Loucy (cell line): Measurements from ENCODE around the gene H6PD.
A peak's percentile ranks its signal among the peaks of the same experiment; 100 is the strongest.
"Not testable (repeated sequence)": the region's sequence is repeated elsewhere in the genome, so short reads cannot be mapped to it uniquely, and the experiment has no call there.

Source experiments
- H2AFZ ChIP-seq: fragments of 200-600 bp; sonication (generic); 2 replicates; pipeline ENCODE4 v1.6.0; 2016; ENCODE audit warnings: antibody characterized with exemption, mild to moderate bottlenecking, low read length, moderate library complexity
- H3F3A ChIP-seq: fragments of 200-600 bp; 2 replicates; pipeline ENCODE4 v1.6.0; 2016; ENCODE audit warnings: antibody characterized with exemption, low read depth, mild to moderate bottlenecking
- H3K27me3 ChIP-seq: fragments of 200-600 bp; sonication (generic); 2 replicates; pipeline ENCODE4 v1.6.1; 2014; ENCODE audit warnings: low read length, mild to moderate bottlenecking; ENCODE audit not compliant: insufficient read depth, poor library complexity, severe bottlenecking
- H3K36me3 ChIP-seq: fragments of 200-600 bp; sonication (generic); 2 replicates; pipeline ENCODE4 v1.6.1; 2016; ENCODE audit warnings: low read length; ENCODE audit not compliant: insufficient read depth
- H3K4me1 ChIP-seq: fragments of 200-600 bp; sonication (generic); 2 replicates; pipeline ENCODE4 v1.5.1; 2014; ENCODE audit warnings: low read length, mild to moderate bottlenecking; ENCODE audit not compliant: insufficient read depth, poor library complexity, severe bottlenecking
- H3K4me2 ChIP-seq: fragments of 200-600 bp; sonication (generic); 2 replicates; pipeline ENCODE4 v1.6.0; 2014; ENCODE audit warnings: antibody characterized with exemption, low read length, low read depth, mild to moderate bottlenecking; ENCODE audit not compliant: poor library complexity, severe bottlenecking
- H3K4me3 ChIP-seq: fragments of 200-600 bp; sonication (generic); 2 replicates; pipeline ENCODE4 v1.5.1; 2014; ENCODE audit warnings: low read length, mild to moderate bottlenecking, mixed read lengths; ENCODE audit not compliant: poor library complexity, severe bottlenecking
- H3K79me2 ChIP-seq: fragments of 200-600 bp; sonication (generic); 2 replicates; pipeline ENCODE4 v1.6.1; 2014; ENCODE audit warnings: low read length; ENCODE audit not compliant: insufficient read depth
- H3K9ac ChIP-seq: fragments of 200-600 bp; sonication (generic); 2 replicates; pipeline ENCODE4 v1.6.0; 2014; ENCODE audit warnings: mild to moderate bottlenecking, low read depth, low read length, moderate library complexity; ENCODE audit not compliant: poor library complexity, severe bottlenecking
- H3K9me2 ChIP-seq: fragments of 200-600 bp; sonication (generic); replicated peaks from 2 replicates; pipeline ENCODE4 v1.6.1; 2016; ENCODE audit warnings: low read depth, low read length, mixed read lengths
- H3K9me3 ChIP-seq: fragments of 200-600 bp; sonication (generic); 2 replicates; pipeline ENCODE4 v1.6.1; 2014; ENCODE audit warnings: mild to moderate bottlenecking, antibody characterized with exemption, low read length, low read depth; ENCODE audit not compliant: insufficient read depth
- H4K20me1 ChIP-seq: fragments of 200-600 bp; sonication (generic); 2 replicates; pipeline ENCODE4 v1.6.0; 2014; ENCODE audit warnings: antibody characterized with exemption, low read length, mild to moderate bottlenecking; ENCODE audit not compliant: insufficient read depth, poor library complexity, severe bottlenecking
- CTCF ChIP-seq: fragments of 200-600 bp; sonication (generic); conservative IDR thresholded peaks from 2 replicates; pipeline ENCODE4 v1.5.1; 2014; ENCODE audit warnings: mild to moderate bottlenecking, antibody characterized with exemption, low read length
- EZH2phosphoT487 ChIP-seq: fragments of 200-600 bp; IDR thresholded peaks from 2 replicates; pipeline ENCODE4 v1.6.1; 2018; ENCODE audit warnings: antibody characterized with exemption, mild to moderate bottlenecking, moderate library complexity, borderline replicate concordance

Gene H6PD

GRCh38 chr1:9298282-9298681 lies 63.7 kb downstream of the H6PD start:
- H2AFZ ChIP-seq, result no peak overlapping the region
- H3K79me2 ChIP-seq, result peaks cover 98% of the 10 kb centered on the region
- H3K9ac ChIP-seq, result no peak overlapping the region
- H3F3A ChIP-seq, result no peaks in the 10 kb centered on the region
- peaks cover 87% of the 10 kb centered on the region for H4K20me1 ChIP-seq
- peak overlapping the region; percentile 100 for H3K4me2 ChIP-seq
- H3K9me3 ChIP-seq, result no peaks in the 10 kb centered on the region
- H3K4me3 ChIP-seq, result no peak overlapping the region
- peaks cover 4% of the 10 kb centered on the region; the same call in 1 of the 2 replicates for H3K36me3 ChIP-seq
- H3K27me3 ChIP-seq, result no peaks in the 10 kb centered on the region
- no peak for TF ChIP-seq CTCF
- TF ChIP-seq EZH2phosphoT487, result no peak
- H3K4me1 ChIP-seq, result peaks cover 76% of the 10 kb centered on the region
- H3K9me2 ChIP-seq, result no peaks in the 10 kb centered on the region

GRCh38 chr1:9299571-9300541 lies 65.3 kb downstream of the H6PD start:
- H3K9me3 ChIP-seq, H3K4me3 ChIP-seq, H3K27me3 ChIP-seq, H3K9me2 ChIP-seq, H3F3A ChIP-seq, H3K36me3 ChIP-seq, H2AFZ ChIP-seq, H3K9ac ChIP-seq: not testable (repeated sequence)
- H3K4me1 ChIP-seq, result peaks cover 67% of the 10 kb centered on the region
- peaks cover 98% of the 10 kb centered on the region for H3K79me2 ChIP-seq
- peak overlapping the region; percentile 48 for H3K4me2 ChIP-seq
- peaks cover 84% of the 10 kb centered on the region for H4K20me1 ChIP-seq

GRCh38 chr1:9300573-9300972 lies 66.0 kb downstream of the H6PD start:
- no peaks in the 10 kb centered on the region for H3F3A ChIP-seq
- H3K9ac ChIP-seq, result no peak overlapping the region
- H3K9me3 ChIP-seq, result no peaks in the 10 kb centered on the region
- peaks cover 98% of the 10 kb centered on the region for H3K79me2 ChIP-seq
- H3K27me3 ChIP-seq, result no peaks in the 10 kb centered on the region
- H3K4me1 ChIP-seq, result peaks cover 60% of the 10 kb centered on the region
- H4K20me1 ChIP-seq, result peaks cover 84% of the 10 kb centered on the region
- peak overlapping the region; percentile 0 for H3K4me3 ChIP-seq
- H3K9me2 ChIP-seq, result no peaks in the 10 kb centered on the region
- TF ChIP-seq CTCF, result no peak
- no peak overlapping the region for H2AFZ ChIP-seq
- peak overlapping the region; percentile 48 for H3K4me2 ChIP-seq
- H3K36me3 ChIP-seq, result peaks cover 4% of the 10 kb centered on the region; the same call in 1 of the 2 replicates
